NCI-H2107 (cell line): ENCODE measurements around the gene PRTFDC1.

Source experiments
- DNase-seq: peaks from one replicate; lab custom pipeline; 2025; lab: John Stamatoyannopoulos, UW

Gene PRTFDC1

DNA sequence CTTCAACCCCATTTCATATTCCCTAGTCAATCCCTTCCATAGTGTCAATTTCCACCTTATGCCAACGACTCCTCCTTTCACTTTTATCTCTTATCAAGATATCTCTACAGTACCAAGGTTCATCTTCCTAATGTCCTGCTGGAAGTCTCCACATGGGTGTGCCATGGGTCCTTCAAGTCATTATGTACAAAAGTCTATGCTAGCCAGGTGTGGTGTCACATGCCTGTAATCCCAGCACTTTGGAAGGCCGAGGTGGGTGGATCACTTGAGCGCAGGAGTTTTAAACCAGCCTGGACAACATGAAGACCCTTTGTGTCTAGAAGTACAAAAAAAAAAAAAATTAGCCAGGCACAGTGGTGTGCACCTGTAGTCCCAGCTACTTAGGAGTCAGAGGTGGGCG lies 47.6 kb downstream of the PRTFDC1 start:
- DNase-seq, result no peak

DNA sequence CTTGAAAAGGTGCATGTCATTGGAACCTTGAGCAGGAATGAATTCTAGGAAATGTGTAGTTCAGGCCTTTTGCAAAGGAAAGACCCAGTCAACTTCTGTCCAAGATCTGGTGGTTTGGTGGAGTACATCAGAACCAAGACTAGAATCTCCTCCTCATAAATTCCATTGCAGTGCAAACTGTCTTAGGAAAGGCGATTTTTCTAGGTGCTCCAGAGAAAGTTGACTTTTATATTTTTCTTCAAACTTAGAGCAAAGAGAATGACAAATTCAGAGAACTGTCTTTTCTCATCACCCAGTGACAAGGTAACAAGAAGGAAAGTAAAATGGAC lies 50.0 kb downstream of the PRTFDC1 start:
- DNase-seq, result no peak

DNA sequence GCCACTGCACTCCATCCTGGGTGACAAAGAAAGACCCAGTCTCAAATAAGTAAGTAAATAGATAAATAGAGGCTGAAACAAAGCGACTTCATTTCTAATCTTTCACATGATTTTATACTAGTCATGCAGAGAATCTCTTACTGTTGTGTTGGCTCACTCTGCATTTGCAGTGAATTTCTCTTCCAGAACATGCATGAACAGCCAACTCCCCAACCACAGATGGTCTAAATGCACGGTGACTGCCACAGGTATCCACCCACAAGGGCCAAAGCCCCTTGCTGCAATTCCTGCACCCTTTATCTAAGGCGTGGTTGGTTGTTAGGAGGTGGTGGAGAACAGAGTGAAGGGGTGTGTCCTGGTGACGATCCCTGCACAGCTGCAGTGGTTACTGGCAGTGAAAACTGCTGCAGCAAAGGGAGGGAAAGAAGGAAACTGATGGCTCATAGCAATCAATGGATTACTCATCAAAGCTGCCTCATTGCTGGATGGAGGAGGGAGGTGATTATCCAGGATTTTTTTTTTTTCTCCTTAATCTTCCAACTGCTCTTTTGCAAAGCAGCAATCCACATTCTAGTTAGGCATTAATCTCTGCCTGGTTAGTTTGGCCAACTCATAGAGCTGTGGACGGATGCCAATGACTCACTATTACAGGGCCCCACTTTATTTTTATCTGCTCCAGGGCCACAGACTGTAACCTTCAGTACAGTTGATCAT lies 50.6 kb downstream of the PRTFDC1 start:
- DNase-seq, result no peak

DNA sequence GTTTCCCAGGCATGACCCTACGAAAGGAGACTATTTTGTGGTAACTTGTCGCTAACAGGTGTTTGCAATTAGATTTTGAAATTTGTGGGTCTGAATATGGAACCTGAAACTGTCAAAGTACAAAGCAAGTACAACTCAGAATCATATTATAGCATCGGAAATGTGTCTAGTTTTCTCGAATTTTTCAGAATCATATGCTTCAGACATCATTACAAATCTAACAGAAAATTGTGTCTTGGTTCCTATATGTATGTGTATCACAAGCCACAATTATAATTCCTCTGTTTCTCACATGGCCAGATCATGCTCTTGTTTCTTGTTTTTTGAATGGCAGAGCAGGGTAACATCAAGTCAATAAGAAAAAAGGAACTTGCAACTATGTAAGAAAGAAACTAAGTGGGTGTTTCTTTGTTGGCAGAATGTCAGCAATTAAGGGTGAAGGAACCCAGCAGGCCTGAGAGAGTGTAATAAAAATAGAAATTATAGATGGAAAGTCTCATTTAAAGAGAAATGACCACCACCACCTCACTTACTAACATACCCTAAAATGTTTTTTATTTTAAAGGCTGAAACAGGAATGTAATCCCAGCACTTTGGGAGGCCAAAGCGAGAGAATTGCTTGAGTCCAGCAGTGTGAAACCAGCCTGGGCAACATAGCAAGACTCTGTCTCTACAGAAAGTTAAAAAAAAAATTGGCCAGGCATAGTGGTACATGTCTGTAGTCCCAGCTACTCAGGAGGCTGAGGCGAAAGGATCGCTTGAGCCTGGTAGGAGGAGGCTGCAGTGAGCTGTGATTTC lies 51.3 kb downstream of the PRTFDC1 start:
- DNase-seq, result no peak

DNA sequence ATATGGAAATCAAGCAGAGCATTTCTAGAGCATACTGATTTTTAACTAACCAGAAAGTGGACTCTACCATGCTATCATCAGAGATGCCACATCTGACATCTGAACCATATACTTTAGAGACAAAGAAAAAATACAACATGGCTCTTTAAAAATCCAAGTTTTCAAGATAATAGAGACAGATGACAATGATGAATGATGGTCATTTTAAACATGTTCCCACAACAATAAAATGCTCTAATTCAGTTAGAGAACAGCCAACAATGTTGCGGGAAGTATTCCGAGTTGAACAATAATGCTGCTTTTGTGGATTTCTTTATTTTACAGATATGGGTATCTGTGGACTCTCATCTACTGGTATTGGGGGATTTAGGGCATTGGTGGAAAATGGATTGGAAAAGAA lies 52.8 kb downstream of the PRTFDC1 start:
- DNase-seq, result no peak

DNA sequence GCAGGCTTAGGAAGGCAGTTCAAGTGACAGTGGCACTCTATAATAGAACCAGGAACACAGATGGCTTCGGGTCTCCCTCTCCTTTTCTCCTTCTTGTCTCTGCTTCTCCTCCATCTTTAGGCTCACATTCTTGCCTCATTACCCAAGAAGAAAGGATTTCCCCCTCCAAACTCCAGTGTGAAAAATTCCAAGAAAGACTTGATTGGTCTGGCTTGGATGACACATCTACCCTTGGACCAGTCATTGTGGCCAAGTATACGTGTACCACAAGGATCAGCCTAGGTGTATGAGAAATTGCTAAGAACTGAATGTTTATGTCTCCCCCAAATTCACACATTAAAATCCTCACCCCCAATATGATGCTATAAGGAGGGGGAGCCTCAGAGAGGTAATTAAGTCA lies 53.9 kb downstream of the PRTFDC1 start:
- no peak for DNase-seq

DNA sequence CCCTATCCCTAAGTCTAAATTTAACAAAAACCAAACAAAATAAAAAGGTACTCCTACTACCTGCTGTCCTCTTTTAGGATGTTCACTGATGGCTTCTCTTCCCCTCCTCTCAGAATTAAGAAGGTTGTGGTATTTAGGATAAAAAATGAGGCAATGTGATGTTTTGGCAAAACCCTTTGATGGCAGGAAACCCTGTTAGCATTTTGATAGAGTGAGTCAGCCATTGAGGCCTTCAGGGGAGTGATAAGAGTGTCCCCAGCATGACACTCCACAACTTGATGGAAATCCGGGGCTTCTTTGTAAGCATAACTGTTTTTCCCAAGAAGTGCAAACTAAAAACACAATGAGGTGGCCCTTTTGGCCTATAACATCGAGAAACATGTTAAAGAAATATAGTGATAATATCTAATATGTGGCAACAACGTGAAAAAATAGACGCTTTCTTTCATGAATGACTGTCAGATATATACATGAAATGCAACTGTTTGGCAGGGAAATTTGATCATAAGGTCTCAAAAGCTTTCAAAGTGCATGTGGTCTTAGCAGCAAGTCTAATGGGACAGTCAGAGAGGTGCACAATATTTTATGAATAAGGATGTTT lies 55.0 kb downstream of the PRTFDC1 start:
- DNase-seq, result no peak

DNA sequence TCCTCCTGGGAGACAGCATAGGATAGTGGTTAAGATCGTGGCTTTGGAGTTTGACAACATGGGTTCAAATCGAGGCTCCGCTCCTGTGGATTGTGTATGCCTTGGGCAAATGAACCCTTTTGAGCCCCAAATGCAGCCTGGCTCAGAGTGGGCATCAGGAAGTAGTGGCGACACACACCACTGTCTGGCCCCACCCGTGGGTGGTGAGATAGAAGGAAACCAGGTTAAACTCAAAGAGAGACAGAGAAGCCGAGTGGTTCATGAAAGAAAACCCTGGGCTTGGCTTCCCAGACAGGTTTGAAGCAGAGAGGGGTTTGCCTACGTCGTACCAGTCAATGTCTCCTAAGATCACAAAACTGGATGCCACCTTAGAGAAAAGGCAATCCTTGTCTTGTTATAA lies 57.7 kb downstream of the PRTFDC1 start:
- DNase-seq, result no peak

DNA sequence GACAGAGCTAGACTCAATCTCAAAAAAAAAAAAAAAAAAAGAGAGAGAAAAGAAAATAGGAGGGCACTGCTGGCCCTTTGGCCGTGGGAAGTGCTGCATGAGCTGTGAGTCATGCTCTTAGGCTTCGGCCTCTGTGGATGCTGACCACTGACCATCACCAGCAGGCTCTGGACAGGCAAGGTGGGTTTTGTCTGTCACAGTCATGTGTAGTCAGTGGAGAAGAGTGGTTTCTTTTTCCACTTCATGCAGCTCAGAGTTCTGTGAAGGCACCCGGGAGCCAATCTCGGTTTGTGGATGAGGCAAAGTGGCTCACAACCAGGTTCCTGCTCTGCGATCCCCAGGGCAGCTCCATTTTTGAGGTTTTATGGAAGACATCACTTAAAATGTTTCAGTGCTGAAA lies 58.1 kb downstream of the PRTFDC1 start:
- DNase-seq, result no peak

DNA sequence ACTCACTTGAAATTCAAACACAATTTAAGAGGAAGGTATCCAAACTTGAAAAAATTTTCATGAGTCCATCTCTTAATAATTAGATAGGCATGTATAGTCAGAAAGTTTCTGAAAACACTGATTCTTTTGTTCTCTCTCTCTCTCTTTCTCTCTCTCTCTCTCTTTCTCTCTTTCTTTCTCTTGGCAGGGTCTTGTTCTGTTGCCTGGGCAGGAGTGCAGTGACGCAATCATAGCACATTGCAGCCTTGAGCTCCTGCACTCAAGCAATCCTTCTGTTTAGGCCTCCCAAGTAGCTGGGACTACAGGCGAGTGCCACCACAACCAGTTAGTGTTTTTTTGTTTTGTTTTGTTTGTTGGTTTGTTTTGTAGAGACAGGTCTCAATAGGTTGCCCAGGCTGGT lies 59.3 kb downstream of the PRTFDC1 start:
- no peak for DNase-seq

DNA sequence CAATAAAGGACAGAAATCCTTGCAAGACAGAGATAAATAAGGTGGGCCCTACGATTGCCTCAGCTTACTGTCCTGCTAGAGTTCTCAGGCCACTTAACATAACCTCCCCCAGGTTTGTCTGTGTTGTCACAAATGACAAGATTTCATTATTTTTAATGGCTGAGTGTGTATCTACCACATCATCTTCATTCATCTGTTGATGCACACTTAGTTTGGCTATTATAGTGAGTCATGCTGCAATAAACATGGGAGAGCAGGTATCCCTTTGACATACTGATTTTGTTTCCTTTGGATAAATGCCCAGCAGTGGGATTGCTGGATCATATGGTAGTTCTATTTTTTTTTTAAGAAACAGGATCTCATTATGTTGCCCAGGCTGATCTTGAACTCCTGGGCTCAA lies 60.6 kb downstream of the PRTFDC1 start:
- DNase-seq, result no peak

DNA sequence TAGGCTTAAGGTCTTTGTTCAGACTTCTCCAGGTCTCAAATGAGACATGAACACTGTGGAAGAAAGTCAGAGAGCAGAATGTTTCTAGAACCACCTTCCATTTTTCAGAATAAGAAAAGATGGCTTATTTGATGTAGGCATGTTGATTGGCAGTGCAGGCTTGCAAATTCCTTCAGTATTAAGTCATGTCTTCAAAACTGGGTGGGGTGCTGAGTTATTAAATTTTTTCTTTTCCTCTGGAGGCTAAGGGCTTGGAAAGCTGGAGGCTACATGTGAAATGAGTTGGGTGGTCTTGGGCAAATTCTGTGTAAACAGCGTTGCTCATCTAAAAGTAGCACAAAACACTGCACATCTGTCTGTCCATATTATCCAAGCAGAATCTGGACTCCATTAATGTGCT lies 62.8 kb downstream of the PRTFDC1 start:
- DNase-seq, result no peak

DNA sequence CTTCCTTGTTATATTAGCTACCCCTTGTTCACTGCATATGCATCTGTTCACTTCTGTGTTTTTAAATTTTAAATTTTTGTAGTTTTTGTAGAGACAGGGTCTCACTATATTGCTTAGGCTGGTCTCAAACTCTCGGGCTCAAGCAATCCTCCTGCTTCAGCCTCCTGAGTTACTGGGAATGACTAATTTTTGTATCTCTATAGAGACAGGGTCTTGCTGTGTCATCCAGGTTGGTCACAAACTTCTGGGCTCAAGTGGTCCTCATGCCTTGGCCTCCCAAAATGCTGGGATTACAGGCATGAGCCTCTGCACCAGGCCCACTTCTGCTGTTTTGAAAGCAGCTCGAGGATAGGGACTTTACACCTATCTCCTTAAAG lies 64.6 kb downstream of the PRTFDC1 start:
- no peak for DNase-seq

DNA sequence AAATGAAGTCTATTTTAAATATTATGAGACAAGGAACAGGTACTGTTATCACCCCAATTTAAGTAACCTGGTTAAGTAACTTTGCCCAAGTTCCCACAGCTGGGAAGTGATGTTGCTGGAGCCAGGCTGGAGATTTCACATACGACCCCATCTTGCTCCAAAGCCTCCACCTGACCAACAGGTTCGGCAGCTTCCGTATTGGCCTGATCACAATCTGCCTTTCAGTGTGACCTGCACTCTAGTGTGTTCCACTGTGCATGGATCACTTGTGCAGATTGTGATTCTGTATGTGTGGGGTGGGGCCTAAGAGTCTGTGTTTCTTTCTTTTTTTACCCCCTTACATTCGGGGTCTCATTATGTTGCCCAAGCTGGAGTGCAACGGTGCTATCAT lies 66.1 kb downstream of the PRTFDC1 start:
- no peak for DNase-seq

DNA sequence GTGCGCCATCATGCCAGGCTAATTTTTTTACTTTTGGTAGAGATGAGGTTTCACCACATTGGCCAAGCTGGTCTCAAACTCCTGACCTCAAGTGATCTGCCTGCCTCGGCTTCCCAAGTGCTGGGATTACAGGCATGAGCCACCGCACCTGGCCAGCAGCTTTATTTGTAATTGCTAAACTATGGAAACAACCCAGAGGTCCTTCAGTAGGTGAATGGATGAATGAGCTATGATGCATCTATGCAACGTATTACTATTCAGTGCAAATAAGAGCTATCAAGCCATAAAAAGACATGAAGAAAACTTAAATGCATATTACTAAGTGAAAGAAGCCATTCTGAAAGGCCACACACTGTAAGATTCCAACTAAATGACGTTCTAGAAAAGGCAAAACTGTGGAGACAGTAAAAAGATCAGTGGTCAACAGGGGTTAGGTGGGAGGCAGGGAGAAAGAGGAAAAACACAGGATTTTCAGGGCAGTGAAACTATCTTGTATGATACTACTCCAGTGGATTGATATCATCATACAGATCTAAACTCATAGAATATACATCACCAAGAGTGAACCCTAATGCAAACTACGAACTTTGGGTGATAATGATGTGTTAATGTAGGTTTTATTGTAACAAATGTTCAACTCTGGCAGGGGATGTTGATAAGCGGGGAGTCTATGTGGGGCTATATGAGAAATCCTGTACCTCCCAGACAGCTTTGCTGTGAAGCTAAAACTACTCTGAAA lies 66.7 kb downstream of the PRTFDC1 start:
- DNase-seq, result no peak

DNA sequence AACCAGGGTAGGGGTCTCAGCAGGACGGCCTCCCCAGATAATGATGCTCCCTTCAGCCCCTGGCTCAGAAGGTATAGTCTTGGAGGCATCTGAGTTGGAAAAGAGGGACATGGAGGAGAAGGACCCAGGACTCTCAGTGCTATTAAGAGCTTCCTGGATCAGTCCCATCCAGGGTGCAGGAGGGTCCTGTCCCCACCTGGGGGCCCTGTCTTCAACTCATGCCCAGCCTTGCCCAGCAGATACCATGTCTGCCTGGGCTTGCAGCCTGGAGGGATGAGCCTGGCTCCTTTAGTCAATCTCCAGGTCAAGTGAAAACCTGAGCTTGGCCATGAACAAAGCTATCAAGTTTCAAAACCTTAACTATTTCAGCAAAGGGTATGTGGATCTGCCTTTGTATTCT lies 67.6 kb downstream of the PRTFDC1 start:
- DNase-seq, result no peak

DNA sequence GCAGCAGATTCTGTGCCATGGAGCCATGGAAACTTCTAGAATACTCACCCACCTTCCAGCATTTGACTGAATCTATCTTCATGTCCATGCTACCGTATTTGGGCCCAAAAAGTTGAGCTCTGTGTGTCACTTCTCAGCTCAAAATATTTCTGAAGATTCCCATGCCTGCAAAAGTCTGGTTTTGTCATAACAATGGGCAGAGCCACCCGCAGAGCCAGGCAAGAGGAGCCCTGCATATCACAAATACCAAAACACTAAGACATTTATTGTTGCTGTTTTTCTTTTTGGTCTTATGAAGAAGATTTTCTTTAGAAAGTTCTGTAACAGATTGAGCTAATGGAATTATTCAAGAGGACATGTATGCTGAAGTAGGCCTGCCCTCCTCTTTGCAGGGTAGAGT lies 68.1 kb downstream of the PRTFDC1 start:
- DNase-seq, result no peak

DNA sequence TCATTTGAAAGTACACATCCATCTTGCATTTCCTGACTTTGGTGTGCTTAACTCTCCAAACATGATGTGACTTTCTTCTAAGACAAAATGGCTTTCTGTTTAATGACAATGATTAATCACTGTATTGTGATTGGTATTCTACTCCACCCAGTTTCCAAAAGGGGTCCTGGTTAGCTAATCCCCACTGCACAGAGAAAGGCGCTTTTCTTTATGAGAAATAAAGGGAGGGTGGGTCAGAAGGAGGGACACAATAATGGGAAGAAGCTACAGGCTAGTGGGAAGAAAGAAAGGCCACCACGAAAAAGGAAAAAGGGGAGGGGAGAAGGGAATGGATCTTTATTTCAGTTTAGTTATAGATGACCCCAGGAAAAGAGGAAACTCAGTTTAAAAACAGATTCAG lies 69.2 kb downstream of the PRTFDC1 start:
- DNase-seq, result no peak

DNA sequence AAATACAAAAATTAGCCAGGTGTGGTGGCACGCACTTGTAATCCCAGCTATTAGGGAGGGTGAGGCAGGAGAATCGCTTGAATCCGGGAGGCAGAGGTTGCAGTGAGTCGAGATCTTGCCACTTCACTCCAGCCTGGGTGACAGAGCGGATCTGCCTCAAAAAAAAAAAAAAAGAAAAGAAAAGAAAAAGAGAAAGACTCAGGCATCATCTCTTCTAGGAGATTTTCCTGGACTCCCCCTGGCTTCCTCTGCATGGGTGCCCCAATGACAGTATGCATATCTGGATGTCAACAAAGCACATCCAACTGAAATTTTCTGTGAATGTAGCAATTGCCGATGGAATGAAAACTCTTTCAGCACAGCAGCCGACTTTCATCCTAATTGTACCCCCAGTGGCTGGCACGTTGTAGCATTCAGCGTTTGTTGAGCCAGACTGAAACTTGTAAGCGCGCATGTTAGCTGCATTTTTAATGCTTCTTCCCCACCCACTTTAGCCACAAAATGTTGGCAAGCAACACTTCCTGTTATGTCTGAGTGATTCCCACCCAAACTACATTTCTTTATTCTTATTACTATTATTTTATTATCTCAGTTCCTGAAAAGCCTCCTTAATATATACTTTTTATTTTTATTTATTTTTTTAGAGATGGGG lies 70.2 kb downstream of the PRTFDC1 start:
- no peak for DNase-seq

DNA sequence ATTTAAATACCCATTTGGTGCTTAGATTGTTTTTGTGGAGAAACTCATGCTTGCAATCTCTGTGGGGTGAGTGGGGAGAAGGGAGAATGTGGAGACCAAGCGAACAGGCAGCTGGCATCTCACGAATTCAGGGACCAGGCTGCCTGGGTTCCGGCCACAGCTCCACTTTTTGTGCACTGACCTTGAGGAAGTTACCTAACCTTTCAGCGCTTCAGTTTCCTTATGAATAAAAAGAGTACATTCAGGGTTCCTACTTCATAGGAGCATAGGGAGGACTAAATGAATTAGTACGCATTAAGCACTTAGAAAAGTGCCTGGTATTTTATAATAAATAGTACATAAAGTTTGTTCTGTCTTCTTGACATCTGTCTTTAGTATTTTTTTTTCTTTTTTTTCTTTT lies 72.5 kb downstream of the PRTFDC1 start:
- DNase-seq, result no peak

DNA sequence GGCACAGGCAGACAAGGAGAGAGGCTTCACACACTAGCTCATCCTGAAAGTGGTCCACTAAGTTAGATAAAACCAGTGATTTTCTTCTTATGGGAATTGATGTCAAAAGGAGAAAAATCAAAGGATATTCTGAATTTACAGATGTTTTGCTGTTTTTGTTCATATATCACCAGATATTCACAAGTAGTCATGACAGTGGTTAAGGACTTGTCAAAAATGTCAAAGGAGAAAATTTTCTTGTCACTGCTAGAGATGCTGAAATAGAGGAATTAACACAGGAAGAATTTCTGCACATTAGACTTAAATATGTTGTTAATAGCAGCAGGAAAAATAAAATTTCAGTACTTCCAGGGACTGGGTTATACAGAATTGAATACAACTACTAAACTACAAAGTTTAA lies 78.3 kb downstream of the PRTFDC1 start:
- DNase-seq, result no peak

DNA sequence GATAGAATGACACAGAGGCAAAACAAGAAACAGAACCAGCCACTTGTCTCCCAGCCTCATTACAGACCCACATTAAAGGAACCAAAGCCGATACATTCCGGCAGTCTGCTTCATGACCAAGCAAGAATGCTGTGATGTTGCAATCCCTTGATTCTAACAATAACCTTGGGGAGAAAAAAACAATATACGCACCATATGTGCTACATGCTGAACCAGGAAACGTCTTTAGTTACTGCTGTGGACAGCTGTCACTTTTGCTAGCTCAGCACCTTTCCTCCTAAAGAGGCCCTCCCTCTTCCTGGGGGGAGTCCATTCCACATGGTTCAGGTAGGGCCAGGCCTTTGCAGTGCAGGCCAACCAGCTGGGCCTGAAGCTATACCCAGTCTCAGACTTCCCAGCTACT lies 79.1 kb downstream of the PRTFDC1 start:
- DNase-seq, result no peak
